AML-193 (cell line): Measurements from ENCODE around the gene SLC37A2.

Experiments used
- DNase-seq, 2 experiments: peaks; one replicate each; lab custom pipeline; 2025; lab: John Stamatoyannopoulos, UW

SLC37A2 gene

DNA sequence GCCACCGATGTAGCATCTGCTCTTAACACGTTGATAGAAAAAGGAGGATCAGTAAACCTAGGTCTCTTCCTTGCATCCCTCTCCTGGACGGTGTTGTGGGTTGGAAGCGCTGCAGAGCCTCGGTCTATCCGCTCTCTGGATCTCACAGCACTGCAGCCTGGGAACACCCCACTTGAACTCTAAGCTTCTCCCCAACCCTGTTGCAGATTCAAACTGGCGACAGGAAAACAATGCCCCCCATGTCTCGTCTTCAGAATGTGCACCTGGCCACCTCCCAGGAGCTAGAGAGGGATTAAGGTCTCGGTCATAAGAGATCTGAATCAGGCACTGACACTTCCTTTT is 47.9 kb downstream of the SLC37A2 start:
- DNase-seq, result no peak

GRCh38 chr11:125111343-125112207 is 48.5 kb downstream of the SLC37A2 start, which contains the start of gene TMEM218:
Gene TMEM218, minus strand, starts transcription at chr11:125111626. Its CDS starts 9,385 bp downstream, at chr11:125102241.
- peak; percentile 97 to 98 for DNase-seq

- DNase-seq, result no peak
Measured at GRCh38 chr11:125112208-125112604, 49.1 kb downstream of the SLC37A2 start.

GRCh38 chr11:125114518-125114917 is 51.4 kb downstream of the SLC37A2 start:
- peak in 1 of 2 experiments; percentile 2 for DNase-seq

- no peak for DNase-seq
Measured at GRCh38 chr11:125117429-125117828, 54.3 kb downstream of the SLC37A2 start.

- DNase-seq, result no peak
Measured at GRCh38 chr11:125123194-125123946, 60.3 kb downstream of the SLC37A2 start.

DNA sequence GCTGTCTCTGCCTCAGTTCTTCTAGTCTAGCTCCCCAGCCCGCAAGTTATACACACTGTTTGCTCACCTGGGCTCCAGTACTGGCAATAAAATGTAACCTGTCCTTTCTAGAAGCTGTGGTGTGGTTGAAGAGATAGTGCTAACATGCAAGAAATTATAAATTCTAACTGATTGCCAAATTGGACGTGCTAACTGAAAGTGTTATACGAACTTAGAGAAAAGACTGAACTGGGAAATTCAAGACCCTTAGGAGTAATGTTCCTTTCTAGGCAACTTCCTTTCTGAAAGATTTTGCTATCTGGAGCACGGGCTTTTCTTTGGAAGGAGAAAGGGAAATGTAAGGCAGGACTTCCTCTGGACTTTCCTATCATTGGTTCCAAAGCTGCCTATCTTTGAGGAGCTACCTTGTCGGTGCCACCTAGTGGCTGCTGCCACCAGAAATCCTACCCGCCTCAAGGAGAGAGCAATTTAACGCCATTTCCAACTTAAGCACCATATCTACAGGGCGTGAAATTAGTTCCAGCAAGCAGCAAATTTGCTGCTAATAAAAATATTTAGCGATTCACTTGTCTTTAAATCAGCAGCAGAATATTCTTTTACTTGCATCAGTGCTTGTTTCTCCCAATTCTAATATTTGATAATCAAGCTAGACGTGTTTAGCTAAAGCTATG is 61.0 kb downstream of the SLC37A2 start:
- DNase-seq, result peak; percentile 85 to 90

- DNase-seq, result peak in 1 of 2 experiments; percentile 29
Measured at GRCh38 chr11:125124618-125124992, 61.5 kb downstream of the SLC37A2 start.

DNA sequence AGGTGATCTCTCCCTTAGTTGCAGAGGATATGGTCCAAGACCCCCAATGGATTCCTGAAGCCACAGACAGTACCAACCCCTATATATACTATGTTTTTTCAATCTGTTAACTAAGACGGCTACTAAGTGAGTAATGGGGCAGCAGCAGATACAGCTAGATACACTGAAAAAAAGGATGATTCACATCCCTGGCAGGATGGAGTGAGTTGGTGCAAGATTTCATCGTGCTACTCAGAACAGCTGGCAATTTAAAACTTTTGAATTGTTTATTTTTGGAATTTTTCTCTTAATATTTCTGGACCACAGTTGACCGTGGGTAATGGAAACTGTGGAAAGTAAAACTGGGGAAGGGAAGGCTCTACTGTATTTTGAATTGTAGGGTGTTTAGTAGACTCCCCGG is 65.3 kb downstream of the SLC37A2 start:
- no peak for DNase-seq

- no peak for DNase-seq
Measured at GRCh38 chr11:125129316-125129993, 66.3 kb downstream of the SLC37A2 start.

GRCh38 chr11:125132071-125132470 is 69.0 kb downstream of the SLC37A2 start:
- DNase-seq, result no peak

GRCh38 chr11:125132596-125132995 is 69.5 kb downstream of the SLC37A2 start:
- no peak for DNase-seq

- DNase-seq, result no peak
Measured at GRCh38 chr11:125136001-125136400, 72.9 kb downstream of the SLC37A2 start.

DNA sequence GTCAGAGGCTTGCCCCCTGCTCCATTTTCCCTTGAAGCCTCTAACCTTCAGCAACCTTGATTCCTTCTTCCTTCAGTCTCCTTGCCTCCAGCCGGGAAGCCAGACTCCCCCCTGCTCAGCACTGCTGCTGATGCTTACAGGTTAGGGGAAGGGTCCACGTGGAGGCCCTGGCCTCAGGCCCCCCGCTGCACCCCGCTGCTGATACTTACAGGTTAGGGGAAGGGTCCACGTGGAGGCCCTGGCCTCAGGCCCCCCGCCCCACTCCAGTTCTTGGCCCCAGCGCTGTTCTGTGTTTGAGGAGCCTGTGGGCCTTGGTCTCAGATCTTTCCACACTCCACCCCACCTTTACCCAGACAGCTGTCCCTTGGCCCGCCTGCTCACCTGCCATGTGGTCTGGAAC is 75.9 kb downstream of the SLC37A2 start:
- no peak for DNase-seq

GRCh38 chr11:125139778-125140177 is 76.7 kb downstream of the SLC37A2 start:
- no peak for DNase-seq
